IPS-18c (cell line): ENCODE results near the gene GFRA1.

Experiments
- H3K4me3 ChIP-seq: 2 replicates; pipeline ENCODE4 v1.7.0; 2013; ENCODE audit warnings: low read depth, mild to moderate bottlenecking, low read length, moderate library complexity; ENCODE audit not compliant: insufficient read depth
- H3K9me3 ChIP-seq: one replicate; pipeline ENCODE4 v1.6.1; 2013; ENCODE audit warnings: mild to moderate bottlenecking, low read length, moderate library complexity; ENCODE audit not compliant: control insufficient read depth, insufficient read depth

Gene GFRA1

DNA sequence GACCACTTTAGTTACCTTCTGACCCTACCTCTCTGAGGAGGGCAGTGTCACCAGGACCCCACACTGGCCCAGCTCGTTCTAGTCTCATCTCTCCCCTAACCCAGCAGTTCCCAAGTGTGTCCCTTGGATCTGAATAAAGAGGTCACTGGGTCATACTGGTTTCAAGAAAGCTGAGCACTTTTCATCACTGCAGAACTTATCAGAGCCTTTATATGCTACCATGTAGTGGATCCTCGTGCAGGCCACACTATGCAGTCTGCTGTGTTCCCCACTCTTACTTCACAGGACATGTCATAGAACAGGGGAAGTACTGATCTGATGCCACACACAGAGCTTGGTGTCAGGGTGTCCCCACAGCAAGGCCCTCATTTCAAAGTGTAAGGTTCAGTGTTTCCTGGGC, 113.8 kb downstream of the GFRA1 start:
- H3K9me3 ChIP-seq, result no peaks in the 10 kb centered on the region
- H3K4me3 ChIP-seq, result no peak overlapping the region

DNA sequence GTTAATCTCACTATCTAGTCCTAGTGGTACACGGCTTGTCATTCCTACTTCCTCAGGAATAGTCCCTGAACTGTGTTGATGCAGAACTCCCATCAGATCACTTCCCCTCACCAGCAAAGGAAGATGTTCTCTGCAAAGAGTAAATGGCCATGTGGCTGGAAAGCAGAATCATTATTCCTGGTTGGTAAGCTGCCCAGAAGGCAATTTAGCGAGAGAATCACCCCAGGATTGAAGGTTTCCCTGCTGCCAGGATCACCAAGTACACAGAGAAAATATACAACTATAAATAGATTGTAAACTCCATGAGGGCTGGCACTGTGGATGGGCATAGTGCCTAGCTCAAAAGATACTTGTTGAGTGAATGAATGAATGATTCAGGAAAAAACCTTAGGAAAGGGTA, 115.0 kb downstream of the GFRA1 start:
- H3K4me3 ChIP-seq, result no peak overlapping the region
- no peaks in the 10 kb centered on the region for H3K9me3 ChIP-seq

DNA sequence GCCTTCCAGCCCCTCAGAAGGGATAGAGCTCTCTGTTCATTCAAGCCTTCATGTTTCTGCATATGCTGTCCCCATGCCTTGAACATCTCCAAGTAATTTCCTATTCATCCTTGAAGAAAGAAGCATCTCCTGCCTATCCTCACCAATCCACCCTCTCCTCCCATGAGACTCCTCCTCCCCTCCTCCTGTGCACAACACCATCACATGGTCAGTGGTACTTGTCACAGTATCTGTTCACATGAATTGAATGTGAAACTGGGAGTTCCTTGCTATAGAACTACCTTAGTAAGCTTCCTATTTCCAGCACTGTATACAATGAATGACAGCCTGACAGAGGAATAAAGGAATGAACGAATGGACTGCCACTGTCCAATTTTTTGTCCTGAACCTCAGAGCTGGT, 115.5 kb downstream of the GFRA1 start:
- no peaks in the 10 kb centered on the region for H3K9me3 ChIP-seq
- H3K4me3 ChIP-seq, result no peak overlapping the region

DNA sequence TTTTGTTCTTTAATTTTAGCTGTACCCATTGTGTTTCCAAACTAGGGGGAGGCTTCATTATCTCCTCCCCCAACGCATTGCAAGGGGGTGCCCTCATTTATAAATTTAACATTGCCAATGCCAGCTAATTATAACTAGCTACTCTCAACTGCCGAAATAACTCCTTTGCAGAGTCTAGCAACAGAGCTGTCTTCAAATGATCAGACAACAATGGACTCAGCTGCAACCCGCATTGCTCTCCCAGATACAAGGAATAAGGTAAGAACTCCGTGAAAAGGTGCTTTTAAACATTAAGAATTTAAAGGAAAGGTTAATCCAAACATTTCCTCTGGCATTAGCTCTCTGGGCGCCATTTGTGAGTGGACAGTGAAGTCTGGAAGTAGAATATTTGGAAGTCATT, 116.2 kb downstream of the GFRA1 start:
- Histone ChIP-seq H3K4me3 (no peak overlapping the region), H3K9me3 (no peaks in the 10 kb centered on the region)

DNA sequence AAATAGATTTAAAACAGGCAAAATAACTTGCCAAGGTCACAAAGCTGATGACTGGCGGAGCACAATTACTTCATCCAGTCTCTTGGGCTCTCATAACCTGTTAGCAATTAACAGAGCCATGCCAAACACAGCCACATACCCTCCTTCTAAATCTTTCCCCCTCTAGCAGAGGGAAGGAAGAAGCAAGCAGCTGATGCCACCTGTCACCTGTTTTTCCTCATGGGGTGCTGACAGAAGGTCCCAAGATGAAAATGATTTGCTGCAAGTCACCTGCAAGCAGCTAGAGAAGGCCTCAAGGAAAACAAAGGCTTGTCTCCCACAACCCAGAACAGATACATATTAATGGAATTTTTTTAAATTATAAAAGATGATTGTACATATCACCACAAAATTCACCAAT, 117.8 kb downstream of the GFRA1 start:
- Histone ChIP-seq H3K9me3 (no peaks in the 10 kb centered on the region), H3K4me3 (no peak overlapping the region)

DNA sequence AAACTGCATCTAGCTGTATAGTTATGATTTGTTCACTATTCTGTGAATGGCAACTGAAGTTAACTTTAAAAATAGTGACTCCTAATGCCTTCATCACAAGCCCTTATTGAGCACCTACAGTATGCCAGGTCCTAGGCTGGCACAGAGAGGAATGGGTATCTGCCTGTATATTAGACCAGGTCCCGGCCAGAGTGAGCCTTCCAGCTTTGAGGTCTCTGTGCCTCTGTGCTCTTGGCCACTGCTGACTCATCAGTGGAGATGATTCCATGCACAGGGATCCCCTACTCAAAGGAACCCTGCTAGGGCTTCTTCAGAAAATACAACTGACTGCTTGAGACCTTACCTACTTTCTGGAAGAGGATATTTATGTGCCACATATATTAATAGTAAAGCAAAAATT, 118.4 kb downstream of the GFRA1 start:
- H3K4me3 ChIP-seq, result no peak overlapping the region
- H3K9me3 ChIP-seq, result no peaks in the 10 kb centered on the region

DNA sequence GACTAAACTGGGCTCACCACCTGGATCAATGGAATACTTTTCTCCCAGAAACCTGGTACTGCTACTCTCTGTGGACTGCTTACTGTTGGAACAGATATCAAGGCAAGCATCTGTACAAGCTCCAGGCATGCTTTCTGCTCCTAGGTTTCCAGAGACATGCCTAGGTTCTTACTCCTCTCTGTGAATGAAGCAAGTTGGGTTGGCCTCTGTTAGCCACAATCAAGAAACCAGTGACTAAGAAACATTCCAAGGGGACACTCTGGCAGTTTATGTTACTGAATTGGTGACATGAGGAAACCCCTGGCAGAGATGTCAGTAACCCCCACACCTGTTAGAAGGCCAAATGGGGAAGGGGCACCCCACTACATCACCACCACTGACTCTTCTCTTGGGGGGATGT, 121.9 kb downstream of the GFRA1 start:
- Histone ChIP-seq H3K4me3 (no peak overlapping the region), H3K9me3 (no peaks in the 10 kb centered on the region)

DNA sequence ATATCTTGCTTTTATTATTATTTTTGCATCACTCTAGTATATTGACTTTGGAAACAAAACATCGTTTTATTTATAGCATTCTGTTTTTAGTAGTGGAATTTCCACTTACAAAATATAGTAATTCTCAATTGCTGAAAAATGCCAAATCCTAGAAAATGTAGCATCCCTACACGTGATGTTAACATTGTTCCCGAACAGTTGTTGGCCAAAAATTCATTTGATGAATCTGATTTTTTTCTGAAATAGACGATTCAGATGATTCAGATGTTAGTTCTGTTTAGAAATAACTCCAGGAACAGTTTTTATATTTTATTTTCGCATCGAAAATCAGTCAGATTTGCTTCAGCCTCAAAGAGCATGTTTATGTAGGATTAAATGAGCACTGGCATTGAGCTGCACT, 122.4 kb downstream of the GFRA1 start:
- Histone ChIP-seq H3K9me3 (no peaks in the 10 kb centered on the region), H3K4me3 (no peak overlapping the region)

DNA sequence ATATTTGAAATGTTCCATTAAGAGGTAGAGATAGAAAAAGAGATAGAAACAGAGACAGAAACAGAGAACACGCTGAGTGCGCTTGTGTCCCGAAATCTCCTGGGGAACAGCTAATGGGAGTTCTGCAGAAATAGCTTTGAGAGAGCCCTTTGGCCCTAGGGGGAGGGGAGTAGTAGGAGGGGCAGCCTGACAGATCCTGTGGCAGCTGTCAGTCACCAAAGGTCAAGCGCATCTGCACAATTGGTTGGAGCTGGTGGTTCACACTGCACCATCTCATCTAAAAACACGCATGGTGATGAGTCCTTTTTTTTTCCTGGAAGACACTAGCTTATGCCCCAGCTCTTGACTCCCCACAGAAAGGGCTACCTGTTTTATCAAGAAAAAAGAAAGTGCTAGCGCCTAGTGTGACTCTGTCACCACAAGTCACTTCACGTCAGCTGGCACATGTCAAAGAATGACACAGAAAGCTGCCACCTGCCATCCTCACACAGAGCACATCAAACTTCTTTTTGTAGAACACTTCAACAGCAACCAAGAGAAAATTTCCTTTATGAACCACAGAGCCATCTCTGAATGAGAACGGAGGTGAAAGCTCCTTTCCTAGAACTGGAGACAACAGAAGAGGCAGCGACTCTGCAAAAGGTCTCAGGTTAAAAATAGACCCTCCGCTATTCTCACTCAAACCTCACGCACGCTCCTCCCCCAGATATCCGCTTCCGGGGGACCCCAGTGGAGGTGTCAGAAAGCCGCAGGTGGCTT, 125.7 kb downstream of the GFRA1 start:
- no peaks in the 10 kb centered on the region for H3K9me3 ChIP-seq

DNA sequence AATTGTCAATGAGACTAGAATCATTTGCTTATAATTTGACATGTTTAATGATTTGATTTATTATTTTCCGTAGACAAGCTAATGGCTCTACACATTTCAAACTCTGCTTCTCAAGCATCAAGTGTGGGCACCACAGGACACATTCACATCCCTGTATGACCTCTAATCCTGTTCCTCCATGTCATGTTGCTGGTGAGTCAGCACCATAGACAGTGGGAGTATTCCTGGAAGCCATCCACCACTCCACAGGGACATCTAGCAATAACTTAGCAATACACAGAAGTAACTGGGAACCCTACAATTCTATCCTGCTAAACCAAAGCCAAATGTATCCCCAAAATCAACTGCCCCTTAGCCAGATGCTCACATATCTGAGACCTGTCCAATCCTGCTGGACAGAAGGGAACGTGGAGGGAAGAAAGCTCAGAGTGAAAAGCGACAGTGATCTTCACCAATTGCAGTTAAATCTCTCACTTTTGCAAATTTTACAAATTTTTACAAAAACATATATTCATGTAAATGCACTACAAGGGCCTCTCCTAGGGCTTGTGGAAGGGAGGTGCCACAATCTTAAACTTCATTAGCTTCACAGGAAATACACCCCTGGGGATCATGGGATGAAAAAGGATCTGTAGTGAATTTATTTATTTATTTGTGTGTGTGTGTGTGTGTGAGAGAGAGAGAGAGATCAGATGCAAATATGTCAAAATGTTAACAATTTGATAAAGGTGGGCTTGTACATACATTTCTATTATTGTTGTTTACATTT, 126.5 kb downstream of the GFRA1 start:
- Histone ChIP-seq H3K4me3 (no peak overlapping the region), H3K9me3 (no peaks in the 10 kb centered on the region)

More for the DNA sequence above, 125.7 kb downstream of the GFRA1 start:
- H3K4me3 ChIP-seq, result no peak overlapping the region

DNA sequence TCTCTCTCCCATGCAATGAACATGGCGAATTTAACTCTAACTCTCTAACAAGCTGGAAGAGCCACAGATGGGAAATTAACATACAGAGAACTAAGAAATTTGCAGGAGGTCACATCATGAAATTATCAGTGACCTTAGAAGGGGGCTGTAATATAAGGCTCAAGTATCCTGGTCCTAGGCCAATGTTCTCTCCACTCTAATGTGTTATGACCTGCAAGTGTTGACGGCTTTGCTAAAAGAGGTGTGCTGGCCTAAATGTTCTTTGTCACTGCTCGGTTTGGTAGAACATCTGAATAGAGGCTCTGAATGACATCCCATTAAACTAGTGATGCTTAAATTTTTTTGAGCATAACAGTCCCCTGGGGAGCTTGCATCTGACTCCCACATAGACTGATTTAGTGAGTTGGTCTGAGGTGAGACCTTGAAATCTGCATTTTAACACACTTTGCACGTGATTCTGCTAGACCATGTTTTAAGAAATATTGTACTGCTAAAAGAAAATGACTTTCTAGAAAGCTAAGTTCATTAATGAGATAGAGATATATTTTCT, 129.3 kb downstream of the GFRA1 start:
- Histone ChIP-seq H3K9me3 (no peaks in the 10 kb centered on the region), H3K4me3 (no peak overlapping the region)

DNA sequence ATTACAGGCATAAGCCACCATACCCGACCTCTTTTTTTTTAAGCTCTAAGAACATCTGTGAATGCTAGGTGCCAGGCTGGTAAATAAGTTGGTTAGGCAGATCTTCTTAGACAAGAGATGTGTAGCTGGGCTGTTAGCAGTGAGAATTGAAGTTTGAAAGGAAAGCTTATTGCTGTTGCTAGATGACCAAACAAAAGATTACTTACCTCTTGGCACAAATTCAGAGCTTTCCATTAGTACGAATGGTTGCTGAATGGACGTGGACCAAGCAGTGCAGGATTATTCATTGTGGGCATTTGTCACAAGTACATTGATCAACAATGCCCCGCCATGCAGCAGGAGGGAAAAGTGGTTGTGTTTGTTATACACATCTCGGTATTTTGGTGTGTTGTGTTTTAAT, 131.2 kb downstream of the GFRA1 start:
- H3K9me3 ChIP-seq, result no peaks in the 10 kb centered on the region
- H3K4me3 ChIP-seq, result no peak overlapping the region

DNA sequence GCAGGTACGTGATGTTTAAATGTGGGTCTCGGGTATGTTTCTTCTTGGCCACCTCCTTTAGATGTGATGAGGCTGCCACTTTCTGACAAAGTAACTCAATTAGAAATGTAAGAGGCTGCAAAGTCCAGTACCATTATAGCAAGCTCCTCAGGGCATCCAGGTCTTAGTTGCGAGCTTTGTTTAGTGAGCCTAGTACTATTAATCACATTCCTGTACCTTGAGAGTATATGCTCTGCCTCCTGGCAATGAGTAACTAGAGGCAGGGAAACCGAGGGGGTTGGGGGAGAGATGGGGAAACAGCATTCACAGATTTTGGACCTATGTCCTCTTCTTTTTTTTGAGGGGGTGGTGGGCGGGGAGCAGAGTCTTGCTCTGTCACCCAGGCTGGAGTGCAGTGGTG, 131.8 kb downstream of the GFRA1 start:
- H3K4me3 ChIP-seq, result no peak overlapping the region

DNA sequence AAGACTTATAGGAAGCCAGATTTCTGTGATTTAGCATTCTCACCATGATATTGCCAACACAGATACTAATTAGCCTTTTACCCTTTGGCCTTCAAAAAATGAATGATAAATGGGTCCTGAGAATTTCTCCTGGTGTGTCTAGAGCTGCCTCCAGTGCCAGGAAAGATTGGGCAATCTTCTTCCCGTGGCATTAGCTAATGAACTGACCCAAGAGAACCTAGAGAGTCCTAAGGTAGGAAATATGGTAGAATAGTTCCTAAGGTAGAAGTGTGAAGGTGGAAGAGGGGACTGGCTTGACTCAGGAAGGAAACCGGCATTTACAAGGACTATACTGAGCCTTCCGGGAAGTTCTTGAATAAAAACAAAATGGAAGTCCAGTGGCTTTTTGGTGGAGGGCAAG, 133.1 kb downstream of the GFRA1 start:
- Histone ChIP-seq H3K9me3 (no peaks in the 10 kb centered on the region), H3K4me3 (no peak overlapping the region)

More for the DNA sequence above, 131.8 kb downstream of the GFRA1 start:
- H3K9me3 ChIP-seq, result no peaks in the 10 kb centered on the region

DNA sequence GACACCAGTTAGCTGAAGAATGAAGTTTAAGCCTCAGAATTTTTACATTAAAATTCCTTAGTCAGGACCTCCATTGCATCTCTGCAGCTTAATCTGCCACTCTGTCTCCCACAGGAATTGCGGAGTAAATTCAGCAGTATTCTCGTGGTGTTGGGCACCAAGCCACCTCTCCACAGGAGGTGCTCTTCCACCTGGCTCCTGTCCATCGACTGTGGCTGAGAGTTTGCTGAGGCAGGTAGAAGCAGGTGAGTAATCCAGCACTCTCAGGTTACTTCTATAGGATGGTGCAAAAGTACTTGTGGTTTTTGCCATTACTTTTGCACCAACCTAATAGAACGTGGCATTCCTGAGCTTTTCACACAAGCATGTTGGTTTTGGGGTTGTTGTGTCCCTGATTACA, 134.1 kb downstream of the GFRA1 start:
- Histone ChIP-seq H3K9me3 (no peaks in the 10 kb centered on the region), H3K4me3 (no peak overlapping the region)

DNA sequence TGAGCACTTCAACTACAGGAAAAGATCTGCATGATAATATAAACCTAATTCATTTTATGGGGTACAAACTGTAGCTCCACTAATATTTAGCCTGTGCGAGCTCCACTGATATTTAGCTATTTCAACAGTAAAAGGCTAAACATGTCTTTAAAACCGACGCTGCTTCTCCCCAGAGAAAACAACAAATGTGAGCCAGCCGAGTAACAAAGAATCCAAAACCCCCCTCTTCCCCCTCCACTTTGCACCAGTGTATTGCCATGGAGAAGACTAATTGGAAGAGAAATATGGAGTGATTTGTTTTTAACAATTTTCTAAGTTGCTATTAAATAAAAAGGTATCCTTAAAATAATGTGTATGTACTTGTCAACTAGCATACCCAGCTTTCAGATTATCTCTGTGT, 136.7 kb downstream of the GFRA1 start:
- Histone ChIP-seq H3K9me3 (no peaks in the 10 kb centered on the region), H3K4me3 (no peak overlapping the region)

DNA sequence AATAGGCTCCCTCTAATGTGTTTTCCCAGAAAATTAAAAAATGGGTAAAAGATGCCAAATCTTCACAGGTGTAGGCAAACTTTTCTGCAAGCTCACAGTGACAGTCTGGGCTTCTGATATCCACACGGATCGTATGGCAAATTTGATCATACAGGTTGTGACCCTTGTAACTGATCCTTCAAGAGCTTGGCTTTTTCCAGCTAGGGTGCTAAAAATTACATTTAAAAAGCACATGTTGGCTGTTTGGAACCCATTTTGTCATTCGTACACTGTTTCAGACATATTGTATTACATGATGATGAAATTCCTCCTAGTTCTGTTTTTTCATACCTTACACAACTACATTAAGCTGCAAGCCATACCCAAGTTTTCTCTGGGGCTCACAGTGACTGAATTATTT, 138.7 kb downstream of the GFRA1 start:
- Histone ChIP-seq H3K4me3 (no peak overlapping the region), H3K9me3 (no peaks in the 10 kb centered on the region)

DNA sequence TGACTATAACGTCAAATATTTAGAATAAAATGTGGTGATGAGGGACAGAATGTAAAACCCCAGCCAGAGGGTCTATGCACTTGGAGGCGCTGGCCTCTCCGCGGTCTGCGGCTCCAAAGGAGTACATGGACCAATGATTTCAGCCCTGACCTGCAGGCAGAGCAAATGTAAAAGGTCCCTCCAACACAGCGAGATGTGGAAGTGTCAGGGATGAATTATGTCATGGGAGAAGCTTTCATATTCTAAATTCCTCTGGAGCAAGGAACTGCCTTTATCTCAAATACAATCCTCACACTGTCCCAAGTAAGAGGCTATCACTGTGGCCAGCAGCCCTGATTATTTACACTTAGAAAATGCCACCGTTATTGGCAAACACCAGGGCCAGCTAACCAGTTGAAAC, 139.4 kb downstream of the GFRA1 start:
- Histone ChIP-seq H3K4me3 (no peak overlapping the region), H3K9me3 (no peaks in the 10 kb centered on the region)
